GM23248 (cell line): Measurements from ENCODE around the gene ING2.

Experiments used
- EZH2 ChIP-seq: fragments of 200-600 bp; sonication (generic); IDR thresholded peaks from 2 replicates; pipeline ENCODE4 v1.6.1; 2018; ENCODE audit warnings: antibody characterized with exemption, mild to moderate bottlenecking; ENCODE audit not compliant: insufficient read depth, poor library complexity, severe bottlenecking
- EZH2phosphoT487 ChIP-seq: fragments of 200-600 bp; sonication (generic); IDR thresholded peaks from 2 replicates; pipeline ENCODE4 v1.6.1; 2018; ENCODE audit warnings: antibody characterized with exemption, moderate library complexity, mild to moderate bottlenecking, low read depth; ENCODE audit not compliant: insufficient read depth

GRCh38 chr4:183485411-183486160 is 19.3 kb upstream of the ING2 start:
- TF ChIP-seq EZH2phosphoT487 (no peak), EZH2 (no peak)
